ENCODE measurements around the gene CDC42BPA. TPM values are rescaled to one million over a fixed set of nuclear protein-coding genes. Genes with fewer than 3 reads are reported as not detected.

Gene CDC42BPA
- total and polyA plus RNA-seq, 2 donors (not counting 1 experiment from before 2014, with no cell fraction given), result 26.4 to 77.1 TPM

GRCh38 chr1:226977643-226978431 lies 340.5 kb downstream of the CDC42BPA start:
- H2AFZ ChIP-seq (ENCODE audit: low read length), result no peak overlapping the region
- H3K4me3 ChIP-seq (replicated peaks in 1 of 4; ENCODE audit: control extremely low read depth in 1 of 4, insufficient read depth in 1 of 4, low read depth in 3 of 4, low read length in 4 of 4), result no peak overlapping the region
- H3K36me3 ChIP-seq (ENCODE audit: control insufficient read depth, insufficient read depth, low read length), result peaks cover 4% of the 10 kb centered on the region
- H4K20me1 ChIP-seq (ENCODE audit: control insufficient read depth, extremely low read depth, insufficient read depth, low read length), result no peaks in the 10 kb centered on the region
- no peak for DNase-seq (ENCODE audit: low read depth in 2 of 2)
- H3K79me2 ChIP-seq (ENCODE audit: control insufficient read depth, insufficient read depth, low read length), result no peaks in the 10 kb centered on the region
- H3K27me3 ChIP-seq (ENCODE audit: control insufficient read depth, insufficient read depth, low read length), result no peaks in the 10 kb centered on the region
- peaks cover 7% of the 10 kb centered on the region for H3K4me1 ChIP-seq (ENCODE audit: control insufficient read depth, extremely low read depth, insufficient read depth, low read length)
- H3K4me2 ChIP-seq (ENCODE audit: extremely low read depth, insufficient read depth, low read length), result no peak overlapping the region
- no peak for TF ChIP-seq CTCF (conservative IDR thresholded peaks at IDR 0.05 in 1 of 2, IDR thresholded peaks at IDR 0.05 in 1 of 2; ENCODE audit: low read depth in 1 of 2, low read length in 2 of 2)
- TF ChIP-seq EZH2 (IDR thresholded peaks at IDR 0.05; ENCODE audit: low read length, missing control alignments), result no peak
- no peaks in the 10 kb centered on the region for H3K9me3 ChIP-seq (ENCODE audit: control insufficient read depth, insufficient read depth, low read depth, low read length)
- no peak overlapping the region for H3K9ac ChIP-seq (ENCODE audit: insufficient read depth, low read length)
- H3K27ac ChIP-seq (ENCODE audit: insufficient read depth, low read length), result no peak overlapping the region

- H3K9ac ChIP-seq (ENCODE audit: insufficient read depth, low read length), result no peak overlapping the region
- H3K9me3 ChIP-seq (ENCODE audit: control insufficient read depth, insufficient read depth, low read depth, low read length), result no peaks in the 10 kb centered on the region
- H3K4me1 ChIP-seq (ENCODE audit: control insufficient read depth, extremely low read depth, insufficient read depth, low read length), result peaks cover 7% of the 10 kb centered on the region
- no peaks in the 10 kb centered on the region for H4K20me1 ChIP-seq (ENCODE audit: control insufficient read depth, extremely low read depth, insufficient read depth, low read length)
- H3K79me2 ChIP-seq (ENCODE audit: control insufficient read depth, insufficient read depth, low read length), result no peaks in the 10 kb centered on the region
- no peak overlapping the region for H3K27ac ChIP-seq (ENCODE audit: insufficient read depth, low read length)
- TF ChIP-seq EZH2 (IDR thresholded peaks at IDR 0.05; ENCODE audit: low read length, missing control alignments), result no peak
- no peak for TF ChIP-seq CTCF (conservative IDR thresholded peaks at IDR 0.05 in 1 of 2, IDR thresholded peaks at IDR 0.05 in 1 of 2; ENCODE audit: low read depth in 1 of 2, low read length in 2 of 2)
- no peaks in the 10 kb centered on the region for H3K27me3 ChIP-seq (ENCODE audit: control insufficient read depth, insufficient read depth, low read length)
- H3K36me3 ChIP-seq (ENCODE audit: control insufficient read depth, insufficient read depth, low read length), result peaks cover 4% of the 10 kb centered on the region
- no peak overlapping the region for H2AFZ ChIP-seq (ENCODE audit: low read length)
- no peak overlapping the region for H3K4me2 ChIP-seq (ENCODE audit: extremely low read depth, insufficient read depth, low read length)
- no peak for DNase-seq (ENCODE audit: low read depth in 2 of 2)
- no peak overlapping the region for H3K4me3 ChIP-seq (replicated peaks in 1 of 4; ENCODE audit: control extremely low read depth in 1 of 4, insufficient read depth in 1 of 4, low read depth in 3 of 4, low read length in 4 of 4)
These were observed 341.2 kb downstream of the CDC42BPA start for GRCh38 chr1:226976978-226977642.

GRCh38 chr1:226976276-226976977 lies 341.9 kb downstream of the CDC42BPA start:
- no peaks in the 10 kb centered on the region for H3K79me2 ChIP-seq (ENCODE audit: control insufficient read depth, insufficient read depth, low read length)
- no peak overlapping the region for H2AFZ ChIP-seq (ENCODE audit: low read length)
- no peaks in the 10 kb centered on the region for H3K9me3 ChIP-seq (ENCODE audit: control insufficient read depth, insufficient read depth, low read depth, low read length)
- no peak for DNase-seq (ENCODE audit: low read depth in 2 of 2)
- H3K27me3 ChIP-seq (ENCODE audit: control insufficient read depth, insufficient read depth, low read length), result no peaks in the 10 kb centered on the region
- no peak overlapping the region for H3K4me3 ChIP-seq (replicated peaks in 1 of 4; ENCODE audit: control extremely low read depth in 1 of 4, insufficient read depth in 1 of 4, low read depth in 3 of 4, low read length in 4 of 4)
- no peak for TF ChIP-seq EZH2 (IDR thresholded peaks at IDR 0.05; ENCODE audit: low read length, missing control alignments)
- TF ChIP-seq CTCF (conservative IDR thresholded peaks at IDR 0.05 in 1 of 2, IDR thresholded peaks at IDR 0.05 in 1 of 2; ENCODE audit: low read depth in 1 of 2, low read length in 2 of 2), result no peak
- peaks cover 4% of the 10 kb centered on the region for H3K36me3 ChIP-seq (ENCODE audit: control insufficient read depth, insufficient read depth, low read length)
- peaks cover 7% of the 10 kb centered on the region for H3K4me1 ChIP-seq (ENCODE audit: control insufficient read depth, extremely low read depth, insufficient read depth, low read length)
- no peak overlapping the region for H3K27ac ChIP-seq (ENCODE audit: insufficient read depth, low read length)
- no peak overlapping the region for H3K9ac ChIP-seq (ENCODE audit: insufficient read depth, low read length)
- no peak overlapping the region for H3K4me2 ChIP-seq (ENCODE audit: extremely low read depth, insufficient read depth, low read length)
- H4K20me1 ChIP-seq (ENCODE audit: control insufficient read depth, extremely low read depth, insufficient read depth, low read length), result no peaks in the 10 kb centered on the region
